Measurements from ENCODE around the gene COQ8B.
A peak's percentile ranks its signal among the peaks of the same experiment; 100 is the strongest.

- TF ChIP-seq, protein P1, sequence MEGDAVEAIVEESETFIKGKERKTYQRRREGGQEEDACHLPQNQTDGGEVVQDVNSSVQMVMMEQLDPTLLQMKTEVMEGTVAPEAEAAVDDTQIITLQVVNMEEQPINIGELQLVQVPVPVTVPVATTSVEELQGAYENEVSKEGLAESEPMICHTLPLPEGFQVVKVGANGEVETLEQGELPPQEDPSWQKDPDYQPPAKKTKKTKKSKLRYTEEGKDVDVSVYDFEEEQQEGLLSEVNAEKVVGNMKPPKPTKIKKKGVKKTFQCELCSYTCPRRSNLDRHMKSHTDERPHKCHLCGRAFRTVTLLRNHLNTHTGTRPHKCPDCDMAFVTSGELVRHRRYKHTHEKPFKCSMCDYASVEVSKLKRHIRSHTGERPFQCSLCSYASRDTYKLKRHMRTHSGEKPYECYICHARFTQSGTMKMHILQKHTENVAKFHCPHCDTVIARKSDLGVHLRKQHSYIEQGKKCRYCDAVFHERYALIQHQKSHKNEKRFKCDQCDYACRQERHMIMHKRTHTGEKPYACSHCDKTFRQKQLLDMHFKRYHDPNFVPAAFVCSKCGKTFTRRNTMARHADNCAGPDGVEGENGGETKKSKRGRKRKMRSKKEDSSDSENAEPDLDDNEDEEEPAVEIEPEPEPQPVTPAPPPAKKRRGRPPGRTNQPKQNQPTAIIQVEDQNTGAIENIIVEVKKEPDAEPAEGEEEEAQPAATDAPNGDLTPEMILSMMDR (IDR thresholded peaks at IDR 0.05), result peak in 1 of 7 experiments; percentile 10
- TF ChIP-seq POLR2A (IDR thresholded peaks at IDR 0.05), result peak; percentile 48 to 63 (median 58)
These were observed 2.2 kb upstream of the COQ8B start for GRCh38 chr19:40718774-40719391.
